GM21360 (cell line): Measurements from ENCODE around the gene GPS1.
A peak's percentile ranks its signal among the peaks of the same experiment; 100 is the strongest.
"Not testable (repeated sequence)": the region's sequence is repeated elsewhere in the genome, so short reads cannot be mapped to it uniquely, and the experiment has no call there.

ENCODE experiments used
- ATAC-seq: cut with Tn5 transposase; IDR thresholded peaks from one replicate; pipeline ENCODE4 v1.9.1; 2021; ENCODE audit warnings: mild to moderate bottlenecking, moderate library complexity; ENCODE audit not compliant: unreplicated experiment

The GPS1 gene

DNA sequence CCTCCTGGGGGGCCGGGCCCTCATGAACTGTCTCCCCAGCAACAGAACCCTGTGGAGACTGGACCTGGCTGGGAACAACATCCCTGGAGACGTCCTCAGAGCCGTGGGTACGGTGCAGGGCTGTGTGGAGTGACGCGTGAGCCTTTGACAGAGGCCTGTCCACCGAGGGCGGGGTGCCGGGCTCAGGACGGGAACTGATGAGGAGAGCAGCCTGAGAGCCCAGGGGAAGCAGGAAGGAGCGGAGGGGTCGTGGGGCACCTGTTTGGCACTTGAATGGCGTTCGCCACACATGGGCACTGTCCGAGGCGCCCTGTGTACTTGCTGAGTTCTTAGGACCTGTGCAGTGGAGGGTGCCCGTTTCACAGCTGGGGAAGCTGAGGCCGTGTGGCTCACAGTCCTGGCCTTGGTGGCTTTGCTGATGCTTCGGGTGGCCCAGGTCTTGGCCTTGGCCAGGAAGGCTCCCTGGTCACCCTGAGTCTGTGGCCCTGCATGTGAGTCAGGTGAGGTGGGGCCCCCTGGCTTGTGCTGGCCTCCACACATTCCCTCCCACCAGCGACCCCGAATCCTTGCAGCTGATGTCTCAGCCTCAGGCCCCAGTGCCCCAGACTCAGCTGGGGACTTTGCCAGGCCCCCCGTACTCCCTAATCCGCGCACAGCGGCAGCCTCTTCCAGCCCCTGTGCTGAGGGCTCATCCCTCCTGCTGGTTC, 26.1 kb upstream of the GPS1 start:
- no peak for ATAC-seq

- ATAC-seq: no peak
Observed at GRCh38 chr17:82028246-82028645, 23.5 kb upstream of the GPS1 start.

GRCh38 chr17:82028966-82029365, 22.7 kb upstream of the GPS1 start:
- ATAC-seq: no peak

GRCh38 chr17:82029391-82029790, 22.3 kb upstream of the GPS1 start:
- no peak for ATAC-seq

- no peak for ATAC-seq
Observed at GRCh38 chr17:82029990-82030469, 21.7 kb upstream of the GPS1 start.

DNA sequence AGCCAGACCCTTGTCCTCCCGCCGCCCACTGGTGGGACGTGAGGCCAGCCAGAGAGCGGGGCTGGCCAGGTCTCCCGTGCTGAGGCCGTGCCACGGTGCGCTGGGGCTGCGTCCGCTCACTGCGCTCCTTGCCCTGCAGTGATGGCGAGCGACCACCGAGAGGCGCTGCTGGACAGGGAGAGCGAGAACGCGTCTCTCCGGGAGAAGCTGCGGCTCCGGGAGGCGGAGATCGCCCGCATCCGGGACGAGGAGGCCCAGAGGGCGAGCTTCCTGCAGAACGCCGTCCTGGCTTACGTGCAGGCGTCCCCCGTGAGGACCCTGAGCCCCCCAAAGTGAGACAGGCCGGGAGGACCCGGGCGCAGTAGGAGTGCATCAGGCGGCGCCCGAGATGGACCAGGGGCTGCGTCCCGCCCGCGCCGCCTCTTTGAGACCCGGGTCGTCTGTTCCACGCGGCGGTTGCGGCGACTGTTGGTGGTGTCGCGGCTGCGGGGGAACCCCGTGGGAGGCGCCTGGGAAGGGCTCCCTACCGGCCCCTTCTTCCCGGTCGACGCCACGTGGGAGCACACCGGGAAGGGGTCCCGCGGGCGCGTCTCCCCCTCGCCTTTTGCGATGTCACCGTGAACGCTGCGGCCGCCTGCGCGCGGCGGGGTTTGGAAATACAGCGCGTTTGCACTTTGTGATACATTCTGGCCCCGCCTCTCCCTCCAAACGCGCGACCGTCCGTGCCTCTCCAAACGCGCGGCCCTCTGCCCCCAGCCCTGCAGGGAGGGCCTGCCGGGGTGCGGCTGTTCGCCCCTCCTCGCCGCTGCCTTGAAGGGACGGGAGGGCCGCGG, 21.0 kb upstream of the GPS1 start:
- no peak for ATAC-seq

GRCh38 chr17:82031303-82031884, 20.3 kb upstream of the GPS1 start, which contains the start of gene RAC3:
RAC3 (plus strand) TSS chr17:82031678; CDS start chr17:82031762, 84 bp downstream.
- ATAC-seq: no peak

DNA sequence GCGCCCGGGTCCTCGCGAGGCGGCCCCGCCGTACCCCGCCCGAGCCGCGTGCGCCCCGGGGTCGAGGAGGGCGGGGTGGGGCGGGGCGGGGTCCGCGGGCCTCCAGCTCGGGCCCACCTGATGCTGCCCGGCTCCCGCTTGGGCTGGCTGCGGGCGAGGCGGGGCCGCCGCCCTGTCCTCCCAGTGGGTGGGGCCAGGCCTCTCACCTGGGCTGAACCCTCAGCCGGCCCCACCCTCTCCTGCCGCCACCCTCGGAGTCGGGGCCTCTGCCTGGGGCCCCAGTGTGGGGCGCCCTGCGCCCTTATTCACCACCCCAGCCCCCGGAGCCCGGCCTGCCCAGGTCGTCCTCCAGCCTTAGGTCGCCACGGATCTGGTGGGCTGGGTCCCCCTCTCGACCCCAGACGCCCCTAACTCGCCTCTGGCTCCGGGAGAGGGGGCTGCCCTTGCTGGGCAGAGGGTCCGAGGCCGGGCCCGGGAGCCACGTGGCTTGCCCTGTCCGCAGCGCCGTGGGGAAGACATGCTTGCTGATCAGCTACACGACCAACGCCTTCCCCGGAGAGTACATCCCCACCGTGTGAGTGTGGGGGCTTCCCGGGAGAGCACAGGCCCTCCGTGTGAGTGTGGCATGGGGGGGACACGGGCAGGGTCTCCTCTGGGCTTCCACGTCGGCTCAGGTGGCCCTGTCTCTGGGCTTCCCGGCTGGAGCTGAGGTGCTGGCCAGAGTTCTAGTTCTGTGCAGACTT, 19.6 kb upstream of the GPS1 start:
- ATAC-seq: no peak

GRCh38 chr17:82033359-82034085, 18.2 kb upstream of the GPS1 start:
- no peak for ATAC-seq

- ATAC-seq: no peak
Observed at GRCh38 chr17:82034371-82035011, 17.2 kb upstream of the GPS1 start.

- no peak for ATAC-seq
Observed at GRCh38 chr17:82035488-82035887, 16.2 kb upstream of the GPS1 start.

DNA sequence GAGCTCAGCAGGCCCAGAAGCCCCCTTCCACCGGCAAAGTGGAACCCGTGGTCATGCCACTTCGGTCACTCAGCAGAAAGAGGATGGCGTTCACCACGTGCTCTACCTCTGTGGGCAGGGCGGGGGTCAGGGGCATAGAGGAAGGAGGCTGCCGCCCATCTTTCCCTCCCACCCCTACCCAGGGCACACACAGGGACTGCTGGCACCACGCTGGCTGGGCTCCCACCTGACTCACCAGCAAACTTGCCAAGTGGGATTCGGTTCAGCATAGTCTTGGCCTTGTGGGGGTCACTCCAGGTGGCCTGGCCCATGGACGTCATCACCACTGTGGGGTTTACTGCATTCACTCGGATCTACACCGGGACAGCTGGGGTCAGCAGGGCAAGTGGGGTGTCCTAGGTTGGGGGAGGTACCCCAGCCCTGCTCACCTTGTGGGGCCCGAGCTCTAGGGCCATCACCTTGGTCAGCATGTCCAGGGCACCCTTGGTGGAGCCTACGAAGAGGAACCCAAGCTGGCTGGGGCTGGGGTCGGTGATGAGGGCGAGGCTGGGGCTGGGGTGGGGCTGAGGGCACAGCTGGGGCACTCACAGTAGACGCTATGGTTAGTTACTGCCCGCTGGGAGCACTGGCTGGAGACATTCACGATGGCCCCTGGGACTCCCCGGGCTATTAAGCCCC, 15.6 kb upstream of the GPS1 start:
- ATAC-seq: no peak

GRCh38 chr17:82036634-82037091, 15.0 kb upstream of the GPS1 start:
- ATAC-seq: peak; percentile 3

DNA sequence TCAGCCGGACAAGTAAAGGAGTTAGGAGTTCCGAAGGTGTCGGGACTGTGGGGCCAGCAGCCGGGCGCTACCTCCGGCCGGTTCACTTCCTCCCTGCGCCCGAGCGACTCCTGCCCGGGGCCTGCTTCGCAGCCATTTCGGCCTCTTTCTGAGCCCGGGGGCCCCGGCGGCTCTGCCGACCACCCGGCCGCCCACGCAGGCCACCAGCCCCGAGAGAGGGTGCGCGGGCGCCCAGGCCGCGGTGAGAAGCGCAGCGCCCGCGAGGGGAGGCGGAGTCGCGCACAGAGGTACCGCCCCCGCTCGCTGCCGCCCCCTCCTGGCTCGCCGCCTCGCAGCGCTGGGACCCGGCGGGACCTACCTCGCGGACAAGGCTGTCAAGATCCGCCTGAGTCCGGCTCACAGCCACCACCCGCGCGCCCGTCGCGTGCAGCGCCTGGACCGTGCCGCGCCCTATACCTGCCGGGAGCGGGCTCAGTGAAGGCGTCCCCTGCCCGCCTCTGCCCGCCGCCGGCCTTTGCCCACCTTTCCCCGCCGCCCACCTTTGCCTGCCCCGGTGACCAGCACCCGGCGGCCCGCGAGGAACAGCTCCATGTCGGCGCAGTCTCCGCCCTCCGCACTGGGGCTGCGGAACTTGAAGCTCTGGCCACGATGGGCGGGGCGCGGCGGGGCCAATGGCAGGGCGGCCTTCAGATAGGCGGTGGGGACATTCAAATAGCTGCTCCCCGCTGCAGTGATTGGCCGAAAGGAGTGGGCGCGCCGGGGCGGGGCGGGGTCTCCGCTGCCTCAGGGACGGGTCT, 14.4 kb upstream of the GPS1 start, which contains the start of gene DCXR:
Gene DCXR, minus strand, starts transcription at position 606 of the 797 bp plus-strand sequence. Its CDS starts 15 bp downstream, at position 591.
- peak; percentile 67 for ATAC-seq

DNA sequence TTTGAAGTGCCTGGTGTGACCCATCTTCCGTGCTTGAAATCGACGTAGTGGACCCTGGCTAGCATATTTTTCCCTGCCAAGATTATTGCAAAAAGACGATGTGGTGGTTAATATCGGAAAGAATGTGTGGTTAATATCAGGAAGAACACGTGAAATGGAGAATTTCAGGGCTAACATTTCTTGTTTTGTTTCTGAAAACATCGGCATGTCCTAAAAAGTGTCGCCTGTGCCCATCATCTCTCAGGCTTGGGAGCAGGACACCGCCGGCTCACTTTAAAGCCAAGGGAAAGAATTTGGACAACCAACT, 13.9 kb upstream of the GPS1 start:
- no peak for ATAC-seq

DNA sequence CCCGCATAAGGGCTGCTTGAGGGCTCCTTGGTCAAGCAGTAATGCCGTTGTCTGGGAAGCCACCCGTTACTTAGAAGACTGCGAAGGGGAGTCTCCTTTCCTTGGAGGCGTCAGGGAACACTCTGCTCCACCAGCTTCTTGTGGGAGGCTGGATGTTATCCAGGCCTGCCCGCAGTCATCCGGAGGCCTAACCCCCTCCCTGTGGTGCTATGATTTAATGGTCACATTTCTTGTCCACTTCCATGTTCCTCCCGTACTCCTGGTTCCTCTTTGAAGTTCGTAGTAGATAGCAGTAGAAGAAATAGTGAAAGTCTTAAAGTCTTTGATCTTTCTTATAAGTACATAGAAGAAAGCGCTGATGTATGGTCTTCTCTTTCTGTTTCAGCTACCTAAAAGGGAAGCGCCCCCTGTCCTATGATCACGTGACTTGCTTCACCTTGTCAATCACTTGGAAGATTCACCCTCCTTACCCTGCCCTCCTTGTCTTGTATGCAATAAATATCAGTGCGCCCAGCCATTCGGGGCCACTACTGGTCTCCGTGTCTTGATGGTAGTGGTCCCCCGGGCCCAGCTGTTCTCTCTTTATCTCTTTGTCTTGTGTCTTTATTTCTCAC, 12.8 kb upstream of the GPS1 start:
- not testable (repeated sequence) for ATAC-seq

GRCh38 chr17:82039695-82040299, 11.9 kb upstream of the GPS1 start:
- ATAC-seq: no peak
